Left kidney (tissue), 2 donors: ENCODE data around the gene COG3. TPM values are rescaled to one million over a fixed set of nuclear protein-coding genes. Genes with fewer than 3 reads are reported as not detected.

Experiments
- DNase-seq: peaks from one replicate; pipeline ENCODE4 v3.0.0-alpha.2; 2013
- polyA plus RNA-seq: library from polyadenylated mRNA; unstranded; fragments of 120-200 nt; gene quantifications from one replicate; pipeline ENCODE4 v1.2.1, GENCODE V29; 2013; ENCODE audit not compliant: insufficient read length

Gene COG3
- polyA plus RNA-seq, 1 donor, result 39.5 TPM

- no peak for DNase-seq
Observed at GRCh38 chr13:45542391-45542790, 77.7 kb downstream of the COG3 start.

- no peak for DNase-seq
Observed at GRCh38 chr13:45542878-45543277, 78.1 kb downstream of the COG3 start.

GRCh38 chr13:45544520-45544919 lies 79.8 kb downstream of the COG3 start:
- DNase-seq, result no peak

- no peak for DNase-seq
Observed at GRCh38 chr13:45545686-45546409, 81.1 kb downstream of the COG3 start.

- DNase-seq, result no peak
Observed at GRCh38 chr13:45546410-45546765, 81.6 kb downstream of the COG3 start.

GRCh38 chr13:45548281-45548680 lies 83.5 kb downstream of the COG3 start:
- DNase-seq, result no peak

- DNase-seq, result no peak
Observed at GRCh38 chr13:45554604-45555109, 89.9 kb downstream of the COG3 start.

GRCh38 chr13:45564133-45564776 lies 99.5 kb downstream of the COG3 start:
- no peak for DNase-seq

GRCh38 chr13:45565331-45565730 lies 100.6 kb downstream of the COG3 start:
- DNase-seq, result no peak

GRCh38 chr13:45575146-45575829 lies 110.5 kb downstream of the COG3 start:
- DNase-seq, result no peak

GRCh38 chr13:45575830-45576180 lies 111.1 kb downstream of the COG3 start:
- DNase-seq, result no peak

- DNase-seq, result no peak
Observed at GRCh38 chr13:45576466-45576865, 111.7 kb downstream of the COG3 start.

- no peak for DNase-seq
Observed at GRCh38 chr13:45582408-45583076, 117.8 kb downstream of the COG3 start.

GRCh38 chr13:45584816-45585215 lies 120.1 kb downstream of the COG3 start:
- DNase-seq, result no peak

Other genes starting within 250 kb of the COG3 start
- gene TPT1, start 123.8 kb upstream of the COG3 start, polyA plus RNA-seq, result 5,991 TPM
- 33.9 TPM for gene SLC25A30, start 46.6 kb upstream of the COG3 start, polyA plus RNA-seq
- gene ERICH6B, start 150.8 kb downstream of the COG3 start, polyA plus RNA-seq, result 4.0 TPM
- 0.58 TPM for gene CBY2, start 237.4 kb downstream of the COG3 start, polyA plus RNA-seq